Activated CD4-positive, alpha-beta T cell treated with anti-CD3 and anti-CD28 coated beads, Interleukin-2, amount 50 U/mL, for 48 hours (primary cell): ENCODE measurements around the gene COL13A1.

Experiments
- DNase-seq, 2 experiments: peaks; one replicate each; pipeline ENCODE4 v3.0.0-alpha.2; 2020

Gene COL13A1

GRCh38 chr10:69955211-69955805, 153.6 kb downstream of the COL13A1 start:
- no peak for DNase-seq

DNA sequence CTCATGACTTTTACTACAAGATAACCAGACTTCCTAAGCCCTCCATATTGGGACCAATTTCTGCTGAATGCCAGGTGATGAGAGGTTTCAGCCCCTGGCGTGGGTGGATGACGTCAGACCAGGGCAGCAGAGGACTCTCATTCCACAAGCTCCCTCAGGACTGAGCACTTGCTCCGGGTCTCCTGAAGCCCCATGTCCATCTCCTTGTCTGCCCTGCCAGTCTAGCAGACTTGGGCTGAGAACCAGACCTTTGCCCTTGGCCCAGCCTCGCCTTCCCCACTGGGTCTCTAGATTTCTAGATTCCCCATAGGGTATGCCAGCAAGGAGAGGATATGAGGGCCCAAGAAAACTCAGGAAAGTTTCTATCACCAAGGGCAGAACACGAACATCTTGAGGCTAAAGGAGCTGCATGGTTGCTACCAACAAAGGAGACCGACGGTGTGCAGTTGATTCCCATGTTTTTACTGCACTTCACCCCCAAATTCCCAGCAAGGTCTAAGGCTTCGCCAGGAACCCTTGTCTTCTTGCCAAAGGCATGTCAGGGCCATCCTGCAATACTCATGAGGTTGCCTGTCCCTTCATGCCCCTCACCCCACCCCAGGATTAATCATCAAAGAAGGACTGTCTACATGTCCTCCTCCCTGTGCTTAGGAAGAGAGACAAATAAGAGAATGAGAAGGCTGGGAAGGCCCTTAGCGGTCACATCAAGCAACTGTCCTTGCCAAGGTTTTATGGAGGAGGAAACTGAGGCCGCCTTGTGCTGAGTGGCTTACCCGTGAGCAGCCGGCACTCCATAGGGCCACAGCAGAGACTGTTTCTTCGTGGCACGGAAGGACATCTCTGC, 154.4 kb downstream of the COL13A1 start:
- DNase-seq, result no peak

GRCh38 chr10:69956741-69957230, 155.1 kb downstream of the COL13A1 start:
- no peak for DNase-seq

DNA sequence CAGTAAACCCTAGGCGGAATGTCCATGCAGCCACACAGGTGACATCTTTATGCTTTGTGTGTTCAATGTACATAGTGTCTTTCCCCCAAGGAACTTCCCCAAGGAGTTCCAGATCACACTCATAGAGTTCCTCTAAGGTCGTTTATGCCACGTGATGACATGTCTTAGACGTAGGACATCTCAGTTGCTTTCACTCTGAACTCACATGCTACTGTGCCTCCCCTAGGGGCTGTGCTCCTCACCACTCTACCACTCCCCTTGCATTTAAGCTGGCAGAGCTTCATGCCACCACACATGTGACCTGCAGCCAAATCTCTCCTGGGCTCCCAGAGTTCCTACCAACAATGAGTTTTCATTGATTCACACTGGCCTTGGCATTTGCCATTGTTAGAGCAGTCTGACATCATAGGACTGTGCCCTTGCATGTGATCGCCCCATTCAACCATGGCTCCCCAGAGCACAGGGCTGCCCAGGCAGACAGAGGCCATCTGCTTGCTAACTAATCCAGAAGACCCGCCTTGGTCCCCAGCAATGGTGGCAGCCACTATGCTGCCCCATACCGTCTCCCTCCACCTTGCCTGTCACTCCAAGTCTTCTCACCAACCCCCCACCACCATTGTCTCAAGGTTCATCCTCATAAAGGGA, 155.7 kb downstream of the COL13A1 start:
- DNase-seq, result no peak

GRCh38 chr10:69957886-69958555, 156.3 kb downstream of the COL13A1 start:
- DNase-seq, result peak in 1 of 2 experiments; percentile 11

DNA sequence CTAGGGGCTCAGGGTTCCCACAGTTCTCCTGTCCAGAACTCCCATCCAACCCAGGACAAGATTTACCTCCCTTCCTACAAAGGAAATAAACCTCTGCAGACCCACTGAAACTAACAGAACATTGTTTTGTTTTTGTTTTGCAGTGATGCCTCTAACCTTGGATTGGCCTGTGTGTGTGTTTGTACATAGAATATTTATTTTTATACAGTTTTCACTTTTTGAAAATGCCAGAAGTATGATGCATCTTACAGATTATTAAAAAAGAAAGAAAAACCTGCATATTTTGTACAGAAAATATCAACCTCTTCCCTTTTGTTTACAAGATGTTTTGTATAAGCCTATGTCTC, 156.8 kb downstream of the COL13A1 start:
- no peak for DNase-seq

GRCh38 chr10:69959911-69960310, 158.2 kb downstream of the COL13A1 start:
- no peak for DNase-seq

- no peak for DNase-seq
These were observed 158.9 kb downstream of the COL13A1 start for GRCh38 chr10:69960606-69960987.

DNA sequence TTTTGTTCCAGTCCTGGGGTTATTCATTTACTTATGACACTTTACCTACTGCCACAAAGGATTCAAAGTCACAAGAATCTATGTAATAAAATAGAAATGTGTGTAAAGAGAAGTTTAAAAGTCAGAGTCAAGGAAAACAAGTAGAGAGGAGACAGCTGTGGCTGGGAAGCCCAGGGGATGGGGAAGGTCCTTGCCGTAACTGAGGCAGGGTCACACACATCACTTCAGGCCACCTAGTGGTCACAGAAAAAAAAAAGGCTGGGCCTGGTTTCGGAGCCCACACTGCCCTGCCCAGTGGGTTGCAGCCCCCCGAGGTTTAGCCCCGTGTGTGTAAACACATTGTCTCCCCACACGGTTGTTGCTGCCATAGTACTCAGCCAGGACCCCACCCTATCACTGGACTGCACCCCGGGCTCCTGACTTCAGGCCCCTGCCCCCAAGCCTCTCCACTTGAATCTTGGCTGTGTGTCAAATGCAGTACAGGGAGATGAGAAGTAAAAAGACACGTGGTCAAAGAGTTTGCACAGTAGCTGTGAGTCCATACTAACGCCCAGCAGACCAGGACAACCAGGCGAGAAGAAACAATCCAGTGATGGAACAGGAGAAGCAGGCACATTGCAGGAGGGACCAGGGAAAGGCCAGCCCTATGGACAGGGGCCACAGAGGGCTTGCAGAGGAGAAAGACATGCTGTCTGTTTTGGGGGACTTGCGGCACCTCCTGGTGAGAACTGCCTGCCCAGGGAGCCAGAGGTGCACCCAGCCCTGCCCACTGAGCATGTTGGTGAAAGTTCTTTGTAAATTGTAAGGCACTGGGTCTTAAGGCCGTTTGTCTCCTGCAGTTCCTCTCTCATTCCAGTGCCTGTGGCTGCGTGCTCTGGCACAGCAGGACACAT, 159.5 kb downstream of the COL13A1 start:
- no peak for DNase-seq

- DNase-seq, result no peak
These were observed 160.4 kb downstream of the COL13A1 start for GRCh38 chr10:69961881-69962745.

- no peak for DNase-seq
These were observed 161.0 kb downstream of the COL13A1 start for GRCh38 chr10:69962746-69963135.

GRCh38 chr10:69963178-69963834, 161.6 kb downstream of the COL13A1 start:
- no peak for DNase-seq

GRCh38 chr10:69963835-69964710, 162.4 kb downstream of the COL13A1 start:
- DNase-seq, result no peak

- no peak for DNase-seq
These were observed 163.4 kb downstream of the COL13A1 start for GRCh38 chr10:69965086-69965485.

- no peak for DNase-seq
These were observed 164.4 kb downstream of the COL13A1 start for GRCh38 chr10:69965919-69966662.

DNA sequence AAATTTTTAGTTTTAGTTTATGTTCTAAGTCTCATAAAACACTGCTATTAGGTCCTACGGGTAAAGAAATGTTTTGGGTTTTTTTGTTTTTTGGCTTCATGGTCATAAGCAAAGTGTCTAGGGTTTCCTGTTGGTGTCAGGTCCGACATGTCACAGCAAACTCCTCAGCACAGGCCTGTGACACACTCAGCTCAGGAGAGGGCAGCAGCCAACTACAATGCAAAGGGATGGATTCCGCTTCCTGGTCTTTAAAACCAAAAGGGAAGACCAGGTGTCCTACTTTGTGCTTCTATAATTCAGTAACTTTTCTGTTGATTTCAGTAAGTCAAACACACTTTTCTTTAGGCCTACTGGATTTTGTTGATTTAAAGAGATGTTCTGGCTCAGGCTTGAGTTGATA, 167.1 kb downstream of the COL13A1 start:
- DNase-seq, result no peak

- no peak for DNase-seq
These were observed 168.3 kb downstream of the COL13A1 start for GRCh38 chr10:69969977-69970376.

GRCh38 chr10:69972981-69973397, 171.3 kb downstream of the COL13A1 start:
- no peak for DNase-seq

DNA sequence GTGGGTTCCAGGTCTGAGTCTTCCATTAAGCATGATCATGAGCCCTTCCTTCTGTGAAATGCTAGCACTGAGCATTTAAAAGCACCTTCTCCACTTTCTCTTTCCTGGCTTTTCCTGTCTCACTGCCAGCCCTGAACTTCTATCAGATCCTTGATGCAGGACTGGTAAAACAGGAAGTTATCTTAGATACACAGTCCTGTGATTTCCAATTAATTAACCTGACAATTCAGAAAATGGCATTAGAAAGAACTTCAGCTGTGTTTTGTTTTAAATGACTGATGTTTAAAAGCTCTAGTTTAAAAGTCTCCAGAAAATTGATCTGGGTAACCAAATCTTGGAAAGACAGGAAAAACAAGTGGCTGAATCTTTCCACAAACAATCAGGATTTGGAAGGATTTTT, 172.0 kb downstream of the COL13A1 start:
- no peak for DNase-seq
